ENCODE data around the gene RGS18.
"Not testable (repeated sequence)": the region's sequence is repeated elsewhere in the genome, so short reads cannot be mapped to it uniquely, and the experiment has no call there.

The RGS18 gene

GRCh38 chr1:192158181-192158580 is at the start of gene RGS18:
Gene RGS18 (plus strand): TSS chr1:192158462. CDS start chr1:192158638, 176 bp downstream.
- no peaks in the 10 kb centered on the region for H3K4me1 ChIP-seq (ENCODE audit: control insufficient read depth, insufficient read depth, low read length)

GRCh38 chr1:192109576-192109975 is 48.7 kb upstream of the RGS18 start:
- Histone ChIP-seq H3K27ac (ENCODE audit: low read depth, low read length) (no peak overlapping the region), H3K27me3 (ENCODE audit: control insufficient read depth, insufficient read depth, low read length) (no peaks in the 10 kb centered on the region), H3K36me3 (ENCODE audit: control insufficient read depth, insufficient read depth, low read length) (no peaks in the 10 kb centered on the region), H3K4me3 (ENCODE audit: low read depth, low read length) (no peak overlapping the region), H3K4me1 (ENCODE audit: control insufficient read depth, insufficient read depth, low read length) (no peaks in the 10 kb centered on the region), H3K9ac (ENCODE audit: low read length) (no peak overlapping the region), H3K9me3 (ENCODE audit: control insufficient read depth, insufficient read depth, low read depth, low read length) (no peaks in the 10 kb centered on the region)

More at GRCh38 chr1:192158181-192158580, at the start of gene RGS18:
- Histone ChIP-seq H3K9me3 (ENCODE audit: control insufficient read depth, insufficient read depth, low read depth, low read length) (no peaks in the 10 kb centered on the region), H3K27me3 (ENCODE audit: control insufficient read depth, insufficient read depth, low read length) (no peaks in the 10 kb centered on the region), H3K36me3 (ENCODE audit: control insufficient read depth, insufficient read depth, low read length) (no peaks in the 10 kb centered on the region), H3K4me3 (ENCODE audit: low read depth, low read length) (no peak within 1 kb of the TSS), H3K9ac (ENCODE audit: low read length) (no peak within 1 kb of the TSS), H3K27ac (ENCODE audit: low read depth, low read length) (no peak within 1 kb of the TSS)

GRCh38 chr1:192115000-192115399 is 43.3 kb upstream of the RGS18 start:
- no peak overlapping the region for H3K9ac ChIP-seq (ENCODE audit: low read length)
- no peaks in the 10 kb centered on the region for H3K4me1 ChIP-seq (ENCODE audit: control insufficient read depth, insufficient read depth, low read length)
- H3K9me3 ChIP-seq (ENCODE audit: control insufficient read depth, insufficient read depth, low read depth, low read length): no peaks in the 10 kb centered on the region
- no peaks in the 10 kb centered on the region for H3K27me3 ChIP-seq (ENCODE audit: control insufficient read depth, insufficient read depth, low read length)
- H3K4me3 ChIP-seq (ENCODE audit: low read depth, low read length): no peak overlapping the region
- no peak overlapping the region for H3K27ac ChIP-seq (ENCODE audit: low read depth, low read length)
- no peaks in the 10 kb centered on the region for H3K36me3 ChIP-seq (ENCODE audit: control insufficient read depth, insufficient read depth, low read length)

- Histone ChIP-seq H3K27me3 (ENCODE audit: control insufficient read depth, insufficient read depth, low read length) (no peaks in the 10 kb centered on the region), H3K9ac (ENCODE audit: low read length) (no peak overlapping the region), H3K4me3 (ENCODE audit: low read depth, low read length) (no peak overlapping the region), H3K4me1 (ENCODE audit: control insufficient read depth, insufficient read depth, low read length) (no peaks in the 10 kb centered on the region), H3K36me3 (ENCODE audit: control insufficient read depth, insufficient read depth, low read length) (no peaks in the 10 kb centered on the region), H3K9me3 (ENCODE audit: control insufficient read depth, insufficient read depth, low read depth, low read length) (no peaks in the 10 kb centered on the region), H3K27ac (ENCODE audit: low read depth, low read length) (no peak overlapping the region)
Observed at GRCh38 chr1:192118881-192119405, 39.3 kb upstream of the RGS18 start.

GRCh38 chr1:192119701-192120100 is 38.6 kb upstream of the RGS18 start:
- no peaks in the 10 kb centered on the region for H3K36me3 ChIP-seq (ENCODE audit: control insufficient read depth, insufficient read depth, low read length)
- no peaks in the 10 kb centered on the region for H3K27me3 ChIP-seq (ENCODE audit: control insufficient read depth, insufficient read depth, low read length)
- H3K4me3 ChIP-seq (ENCODE audit: low read depth, low read length): no peak overlapping the region
- no peaks in the 10 kb centered on the region for H3K4me1 ChIP-seq (ENCODE audit: control insufficient read depth, insufficient read depth, low read length)
- H3K9ac ChIP-seq (ENCODE audit: low read length): no peak overlapping the region
- no peak overlapping the region for H3K27ac ChIP-seq (ENCODE audit: low read depth, low read length)
- H3K9me3 ChIP-seq (ENCODE audit: control insufficient read depth, insufficient read depth, low read depth, low read length): no peaks in the 10 kb centered on the region

GRCh38 chr1:192122668-192123067 is 35.6 kb upstream of the RGS18 start:
- no peaks in the 10 kb centered on the region for H3K36me3 ChIP-seq (ENCODE audit: control insufficient read depth, insufficient read depth, low read length)
- no peak overlapping the region for H3K27ac ChIP-seq (ENCODE audit: low read depth, low read length)
- peaks cover 17% of the 10 kb centered on the region; the same call in 1 of the 2 replicates for H3K4me1 ChIP-seq (ENCODE audit: control insufficient read depth, insufficient read depth, low read length)
- H3K4me3 ChIP-seq (ENCODE audit: low read depth, low read length): no peak overlapping the region
- no peak overlapping the region for H3K9ac ChIP-seq (ENCODE audit: low read length)
- no peaks in the 10 kb centered on the region for H3K9me3 ChIP-seq (ENCODE audit: control insufficient read depth, insufficient read depth, low read depth, low read length)
- no peaks in the 10 kb centered on the region for H3K27me3 ChIP-seq (ENCODE audit: control insufficient read depth, insufficient read depth, low read length)

- no peak overlapping the region for H3K27ac ChIP-seq (ENCODE audit: low read depth, low read length)
- no peak overlapping the region for H3K9ac ChIP-seq (ENCODE audit: low read length)
- H3K27me3 ChIP-seq (ENCODE audit: control insufficient read depth, insufficient read depth, low read length): no peaks in the 10 kb centered on the region
Observed at GRCh38 chr1:192123212-192123611, 35.0 kb upstream of the RGS18 start.

GRCh38 chr1:192126030-192126619 is 32.1 kb upstream of the RGS18 start:
- no peak overlapping the region for H3K4me3 ChIP-seq (ENCODE audit: low read depth, low read length)
- H3K27me3 ChIP-seq (ENCODE audit: control insufficient read depth, insufficient read depth, low read length): no peaks in the 10 kb centered on the region
- no peaks in the 10 kb centered on the region for H3K36me3 ChIP-seq (ENCODE audit: control insufficient read depth, insufficient read depth, low read length)
- H3K9me3 ChIP-seq (ENCODE audit: control insufficient read depth, insufficient read depth, low read depth, low read length): no peaks in the 10 kb centered on the region
- no peak overlapping the region for H3K9ac ChIP-seq (ENCODE audit: low read length)
- peak overlapping the region; percentile 41 for H3K27ac ChIP-seq (ENCODE audit: low read depth, low read length)
- peaks cover 17% of the 10 kb centered on the region; the same call in 1 of the 2 replicates for H3K4me1 ChIP-seq (ENCODE audit: control insufficient read depth, insufficient read depth, low read length)

More at GRCh38 chr1:192123212-192123611, 35.0 kb upstream of the RGS18 start:
- Histone ChIP-seq H3K4me1 (ENCODE audit: control insufficient read depth, insufficient read depth, low read length) (peaks cover 17% of the 10 kb centered on the region; the same call in 1 of the 2 replicates), H3K4me3 (ENCODE audit: low read depth, low read length) (no peak overlapping the region), H3K9me3 (ENCODE audit: control insufficient read depth, insufficient read depth, low read depth, low read length) (no peaks in the 10 kb centered on the region), H3K36me3 (ENCODE audit: control insufficient read depth, insufficient read depth, low read length) (no peaks in the 10 kb centered on the region)

- H3K36me3 ChIP-seq (ENCODE audit: control insufficient read depth, insufficient read depth, low read length): no peaks in the 10 kb centered on the region
Observed at GRCh38 chr1:192130175-192130574, 28.1 kb upstream of the RGS18 start.

GRCh38 chr1:192130865-192131264 is 27.4 kb upstream of the RGS18 start:
- H3K4me1 ChIP-seq (ENCODE audit: control insufficient read depth, insufficient read depth, low read length): peaks cover 10% of the 10 kb centered on the region; the same call in 1 of the 2 replicates
- not testable (repeated sequence) for H3K9ac ChIP-seq (ENCODE audit: low read length); H3K9me3 ChIP-seq (ENCODE audit: control insufficient read depth, insufficient read depth, low read depth, low read length); H3K27me3 ChIP-seq (ENCODE audit: control insufficient read depth, insufficient read depth, low read length); H3K27ac ChIP-seq (ENCODE audit: low read depth, low read length); H3K36me3 ChIP-seq (ENCODE audit: control insufficient read depth, insufficient read depth, low read length); H3K4me3 ChIP-seq (ENCODE audit: low read depth, low read length)

More at GRCh38 chr1:192130175-192130574, 28.1 kb upstream of the RGS18 start:
- H3K9me3 ChIP-seq (ENCODE audit: control insufficient read depth, insufficient read depth, low read depth, low read length): no peaks in the 10 kb centered on the region
- H3K4me1 ChIP-seq (ENCODE audit: control insufficient read depth, insufficient read depth, low read length): peaks cover 17% of the 10 kb centered on the region; the same call in 1 of the 2 replicates
- no peaks in the 10 kb centered on the region for H3K27me3 ChIP-seq (ENCODE audit: control insufficient read depth, insufficient read depth, low read length)
- no peak overlapping the region for H3K9ac ChIP-seq (ENCODE audit: low read length)
- no peak overlapping the region for H3K27ac ChIP-seq (ENCODE audit: low read depth, low read length)
- H3K4me3 ChIP-seq (ENCODE audit: low read depth, low read length): no peak overlapping the region

GRCh38 chr1:192131914-192132313 is 26.3 kb upstream of the RGS18 start:
- no peaks in the 10 kb centered on the region for H3K9me3 ChIP-seq (ENCODE audit: control insufficient read depth, insufficient read depth, low read depth, low read length)
- no peak overlapping the region for H3K4me3 ChIP-seq (ENCODE audit: low read depth, low read length)
- no peaks in the 10 kb centered on the region for H3K27me3 ChIP-seq (ENCODE audit: control insufficient read depth, insufficient read depth, low read length)
- no peak overlapping the region for H3K9ac ChIP-seq (ENCODE audit: low read length)
- no peaks in the 10 kb centered on the region for H3K4me1 ChIP-seq (ENCODE audit: control insufficient read depth, insufficient read depth, low read length)
- H3K27ac ChIP-seq (ENCODE audit: low read depth, low read length): no peak overlapping the region
- no peaks in the 10 kb centered on the region for H3K36me3 ChIP-seq (ENCODE audit: control insufficient read depth, insufficient read depth, low read length)
